SK-N-MC (cell line): Measurements from ENCODE around the gene WDR20.

Experiments
- EZH2 ChIP-seq: fragments of 200-600 bp; sonication (generic); IDR thresholded peaks from one replicate; pipeline ENCODE4 v1.6.1; 2017; ENCODE audit warnings: antibody characterized with exemption
- FOXP2 ChIP-seq: optimal IDR thresholded peaks from 2 replicates; pipeline ENCODE3; 2011; ENCODE audit warnings: mild to moderate bottlenecking, moderate library complexity; ENCODE audit not compliant: insufficient read depth; ENCODE audit errors: extremely low read length, control extremely low read depth
- POLR2AphosphoS5 ChIP-seq: IDR thresholded peaks from 2 replicates; pipeline ENCODE4 v1.6.1; 2012; ENCODE audit warnings: mild to moderate bottlenecking, low read depth, low read length, borderline replicate concordance

DNA sequence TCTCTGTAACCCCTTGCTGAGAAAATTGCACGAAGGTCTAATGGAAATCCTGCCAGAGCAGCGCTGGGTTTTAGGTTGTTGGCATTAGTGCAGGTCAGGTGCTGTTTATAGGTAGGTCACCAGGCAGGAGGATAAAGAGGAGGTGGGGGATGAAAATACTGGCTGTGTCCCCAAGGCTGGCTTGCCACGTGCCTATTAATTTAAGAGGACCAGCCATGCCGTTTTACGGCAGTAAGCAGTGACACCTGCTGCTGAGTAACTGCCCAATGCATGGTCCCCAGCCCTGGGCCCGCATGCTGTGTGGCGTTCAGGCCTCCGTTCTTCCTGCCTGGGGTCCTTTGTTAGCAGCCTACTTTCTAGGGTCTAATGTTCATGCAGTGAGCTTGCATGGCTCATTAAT is 67.2 kb downstream of the WDR20 start:
- no peak for TF ChIP-seq EZH2
- no peak for TF ChIP-seq FOXP2
- no peak for TF ChIP-seq POLR2AphosphoS5
